GM18907 (cell line): ENCODE results near the gene NBPF9.
"Not testable (repeated sequence)": the region's sequence is repeated elsewhere in the genome, so short reads cannot be mapped to it uniquely, and the experiment has no call there.

Source experiments
- ATAC-seq: cut with Tn5 transposase; IDR thresholded peaks from one replicate; pipeline ENCODE4 v1.9.1; 2021; ENCODE audit warnings: mild to moderate bottlenecking, moderate library complexity; ENCODE audit not compliant: unreplicated experiment

Gene NBPF9

DNA sequence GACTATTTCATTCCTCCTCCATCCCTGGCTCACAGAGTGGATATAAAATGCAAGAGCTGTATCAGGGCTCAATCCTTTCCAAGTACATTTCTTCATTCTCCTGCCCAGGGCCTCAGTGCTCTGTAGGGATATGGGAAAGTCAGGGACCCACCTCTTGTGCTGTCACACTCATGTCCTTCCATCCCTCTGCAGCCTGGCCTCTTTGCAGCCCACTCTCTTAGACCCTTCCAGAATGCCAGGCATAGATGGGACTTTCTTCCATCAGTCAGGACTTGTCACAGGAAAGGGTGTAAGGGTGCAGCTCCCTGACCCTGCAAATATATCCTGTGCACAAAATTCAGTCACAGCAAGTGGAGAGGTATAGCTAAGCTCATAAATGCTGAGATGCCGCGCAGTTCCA lies 86.7 kb downstream of the NBPF9 start:
- not testable (repeated sequence) for ATAC-seq

DNA sequence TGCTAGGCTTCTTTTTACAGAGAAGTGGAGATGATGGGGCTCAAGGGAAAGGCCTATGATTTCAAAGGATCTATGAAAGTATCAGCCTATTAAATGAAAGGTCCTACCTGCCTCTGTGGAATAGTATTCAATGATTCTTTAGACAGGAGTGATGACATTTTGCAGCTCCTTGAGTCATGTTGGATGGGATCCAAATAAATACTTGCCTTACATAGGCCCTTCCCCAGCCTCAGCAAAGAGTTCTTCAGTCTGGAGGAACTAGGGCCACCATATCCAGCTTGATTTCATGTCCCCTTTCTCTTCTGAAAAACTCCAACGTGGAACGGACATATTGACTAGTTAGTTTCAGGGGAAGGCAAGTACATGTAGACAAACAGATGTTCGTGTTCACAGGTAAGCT lies 87.8 kb downstream of the NBPF9 start:
- not testable (repeated sequence) for ATAC-seq

DNA sequence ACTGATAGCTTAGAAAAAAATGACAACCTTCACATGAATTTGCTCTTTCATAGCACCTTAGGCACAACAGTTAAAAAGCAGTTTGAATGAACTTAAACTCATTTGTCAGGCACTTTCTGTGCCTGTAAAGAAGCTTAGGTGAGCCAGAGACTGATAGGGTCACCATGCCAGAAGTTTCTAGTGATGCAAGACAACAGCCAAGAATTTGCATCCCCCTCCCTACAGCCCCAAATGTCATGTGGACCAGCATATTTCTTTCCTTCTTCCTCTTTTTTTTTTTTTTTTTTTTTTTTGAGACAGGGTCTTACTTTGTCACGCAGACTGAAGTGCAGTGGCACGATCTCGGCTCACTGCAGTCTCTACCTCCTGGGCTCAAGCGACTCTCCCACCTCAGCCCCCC lies 89.8 kb downstream of the NBPF9 start:
- ATAC-seq, result not testable (repeated sequence)

DNA sequence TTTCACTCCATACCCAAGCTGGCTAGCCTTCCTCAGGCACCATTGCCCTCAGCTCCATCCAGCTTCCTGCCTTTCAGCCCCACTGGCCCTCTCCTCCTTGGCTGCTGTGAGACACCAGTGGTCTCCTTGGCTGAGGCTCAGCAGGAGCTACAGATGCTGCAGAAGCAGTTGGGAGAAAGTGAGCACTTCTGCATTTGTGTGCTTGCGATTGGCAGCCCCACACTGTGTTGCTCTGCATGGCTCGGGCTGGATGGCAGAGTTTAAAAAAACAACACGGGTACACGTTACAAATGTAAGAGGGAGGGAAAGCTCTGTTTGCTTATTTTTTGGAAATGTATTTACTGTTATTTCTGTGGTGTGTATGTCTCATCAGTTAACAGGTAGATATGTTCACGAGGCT lies 90.8 kb downstream of the NBPF9 start:
- not testable (repeated sequence) for ATAC-seq

DNA sequence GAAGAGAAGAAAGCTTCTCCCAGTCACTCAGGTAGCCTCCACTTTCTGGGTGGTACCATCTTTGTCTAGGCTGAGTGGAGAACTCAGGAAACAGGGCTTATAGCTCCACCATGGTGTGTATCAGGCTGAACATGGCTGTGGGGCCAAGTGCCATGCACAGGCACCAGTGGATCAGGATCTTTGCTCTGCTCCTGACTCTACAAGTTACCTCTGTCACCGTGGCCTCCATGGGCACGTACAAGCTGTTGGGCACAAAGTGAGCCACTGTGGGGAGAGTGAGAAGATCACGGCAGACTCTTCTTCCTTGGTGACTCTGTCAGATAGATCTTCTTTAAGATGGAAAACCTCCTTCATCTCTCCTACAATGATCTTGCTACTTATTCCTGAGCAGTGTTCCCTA lies 93.6 kb downstream of the NBPF9 start:
- not testable (repeated sequence) for ATAC-seq

DNA sequence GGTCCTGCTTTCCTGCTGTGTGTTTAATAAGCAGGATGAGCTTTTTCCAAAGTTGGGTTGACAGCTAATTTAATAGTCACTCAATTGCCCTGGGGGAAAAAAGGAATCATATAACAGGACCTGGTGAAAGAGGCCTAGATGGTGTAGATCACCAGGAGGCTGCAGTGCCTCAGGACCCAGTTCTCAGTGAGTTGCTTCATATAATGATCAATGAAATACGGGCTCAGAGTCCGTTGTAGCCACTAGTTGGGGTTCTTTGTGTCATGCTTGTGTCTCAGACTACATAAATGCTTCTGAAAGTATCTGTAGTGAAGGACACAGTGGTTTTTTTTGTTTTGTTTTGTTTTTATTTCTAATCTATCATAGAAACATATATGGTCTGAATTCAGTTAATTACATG lies 94.6 kb downstream of the NBPF9 start:
- not testable (repeated sequence) for ATAC-seq

DNA sequence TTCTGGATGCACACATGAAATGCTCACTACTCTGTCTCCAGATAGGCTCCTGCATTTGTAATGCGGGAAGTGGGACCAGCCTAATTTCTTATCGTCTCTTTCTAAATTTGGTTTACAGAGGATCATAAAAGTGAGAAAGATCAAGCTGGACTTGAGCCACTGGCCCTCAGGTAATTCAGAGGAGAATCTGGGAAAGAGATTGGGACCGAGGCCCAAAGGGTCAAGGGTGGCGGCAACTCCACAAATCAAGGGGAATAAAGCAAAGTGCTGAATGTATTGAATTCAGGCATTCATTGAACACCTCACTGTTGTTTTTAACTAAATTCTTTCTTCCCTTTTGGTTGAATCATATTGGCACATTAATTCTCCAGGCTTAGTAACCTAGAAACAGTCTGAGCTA lies 95.0 kb downstream of the NBPF9 start:
- not testable (repeated sequence) for ATAC-seq
